ENCODE results near the gene CHST11. TPM values are rescaled to one million over a fixed set of nuclear protein-coding genes. Genes with fewer than 3 reads are reported as not detected.

CHST11 gene
- total and polyA plus RNA-seq, 10 of the 15 experiments (the other 5 are each of a cell fraction or from before 2014, with no cell fraction given), result 1.9 to 38.1 (median 17.2) TPM

GRCh38 chr12:104737113-104737512 lies 280.4 kb downstream of the CHST11 start:
- WGBS (ENCODE audit: insufficient coverage, insufficient replicate concordance, low lambda C conversion rate, missing lambda C conversion rate), result 88% methylated on average over 7 of the region's 7 CpGs
- in situ Hi-C loops (cut with MboI) (no loop called here), intact Hi-C loops (cut with micrococcal nuclease; ENCODE audit: unreplicated experiment) (no loop called here)
- POLR2A ChIA-PET, result no interaction called here
- no peak overlapping the region for H3K4me2 ChIP-seq (ENCODE audit: control insufficient read depth, insufficient read depth)
- DNase-seq (ENCODE audit: low read depth, low spot score) (no peak), FAIRE-seq (no peak), ATAC-seq (no peak)
- no peak overlapping the region for H3K9ac ChIP-seq (ENCODE audit: control insufficient read depth, insufficient read depth, low read length)
- H4K20me1 ChIP-seq (ENCODE audit: control insufficient read depth, insufficient read depth), result no peaks in the 10 kb centered on the region
- BruUV-seq (replicated peaks), result no TSS peak
- no peaks in the 10 kb centered on the region for H3K9me3 ChIP-seq (replicated peaks; ENCODE audit: control insufficient read depth, insufficient read depth, low read length)
- H3K27ac ChIP-seq (ENCODE audit: control insufficient read depth, insufficient read depth), result no peak overlapping the region
- no peak overlapping the region for H2AFZ ChIP-seq (ENCODE audit: control insufficient read depth, low read depth, low read length)
- H3K4me1 ChIP-seq (ENCODE audit: control insufficient read depth, insufficient read depth, low read length), result peaks cover 48% of the 10 kb centered on the region
- H3K79me2 ChIP-seq (ENCODE audit: control insufficient read depth, insufficient read depth, low read length), result peaks cover 9% of the 10 kb centered on the region
- RAD21 ChIA-PET (ENCODE audit: unreplicated experiment), result interaction anchor here (1.0 kb wide), 1 partner anchor 42 kb away, joined by 3 read pairs; no protein-coding TSS in a partner anchor
- SMC1A ChIA-PET (ENCODE audit: uncharacterized antibody, unreplicated experiment), result no interaction called here
- H3K27me3 ChIP-seq (replicated peaks in 1 of 2; ENCODE audit: control insufficient read depth in 2 of 2, insufficient read depth in 2 of 2, low read length in 1 of 2), result no peaks in the 10 kb centered on the region
- H3K36me3 ChIP-seq (ENCODE audit: control insufficient read depth in 2 of 2, insufficient read depth in 2 of 2, low read length in 1 of 2), result no peaks in the 10 kb centered on the region; a peak in 1 of 4 replicates
- H3K4me3 ChIP-seq, result no peak overlapping the region
- CTCF ChIA-PET, result no interaction called here
- TF ChIP-seq JUND (IDR thresholded peaks at IDR 0.05; ENCODE audit: low read depth, low read length), result no peak
- TF ChIP-seq ZBTB11 (CRISPR knock-in tag; IDR thresholded peaks at IDR 0.05), result no peak
- TF ChIP-seq LARP7 (IDR thresholded peaks at IDR 0.05), result no peak
- no peak for TF ChIP-seq PAX5 (IDR thresholded peaks at IDR 0.05; ENCODE audit: borderline replicate concordance, low read depth, low read length)
- no peak for TF ChIP-seq USF1 (IDR thresholded peaks at IDR 0.05; ENCODE audit: borderline replicate concordance, extremely low read length, insufficient read depth, low read depth, low read length)
- TF ChIP-seq FOXK2 (IDR thresholded peaks at IDR 0.05), result no peak
- no peak for TF ChIP-seq IRF3 (IDR thresholded peaks at IDR 0.05)
- TF ChIP-seq CHD2 (IDR thresholded peaks at IDR 0.05; ENCODE audit: borderline replicate concordance, low read depth, low read length), result no peak
- TF ChIP-seq SP1 (IDR thresholded peaks at IDR 0.05; ENCODE audit: low read depth, low read length), result no peak
- no peak for TF ChIP-seq STAT1 (conservative IDR thresholded peaks at IDR 0.05)
- TF ChIP-seq BCL11A (IDR thresholded peaks at IDR 0.05; ENCODE audit: low read depth, low read length), result no peak
- no peak for TF ChIP-seq BCL3 (IDR thresholded peaks at IDR 0.05; ENCODE audit: borderline replicate concordance, insufficient read depth, low read depth, low read length, poor library complexity, severe bottlenecking)
- no peak for TF ChIP-seq CBX5 (IDR thresholded peaks at IDR 0.05; ENCODE audit: low read depth)
- TF ChIP-seq RUNX3 (IDR thresholded peaks at IDR 0.05; ENCODE audit: low read length), result no peak
- TF ChIP-seq JUNB (IDR thresholded peaks at IDR 0.05), result no peak
- no peak for TF ChIP-seq MYC (IDR thresholded peaks at IDR 0.05; ENCODE audit: insufficient read depth, insufficient read length, insufficient replicate concordance, low read length, severe bottlenecking)
- no peak for TF ChIP-seq TARDBP (IDR thresholded peaks at IDR 0.05; ENCODE audit: borderline replicate concordance)
- no peak for TF ChIP-seq POLR2A (IDR thresholded peaks at IDR 0.05; ENCODE audit: low read depth, low read length)
- no peak for TF ChIP-seq DPF2 (IDR thresholded peaks at IDR 0.05)
- TF ChIP-seq MYB (IDR thresholded peaks at IDR 0.05; ENCODE audit: borderline replicate concordance, low read depth, low read length), result no peak
